Activated CD4-positive, alpha-beta T cell treated with anti-CD3 and anti-CD28 coated beads, Interleukin-2, Interleukin-4, amounts not matched to agents 100 ng/mL and 50 ng/mL, durations not matched to agents 16 hours and 8 hours (primary cell): Measurements from ENCODE around the gene HSPB9.
"Not testable (repeated sequence)": the region's sequence is repeated elsewhere in the genome, so short reads cannot be mapped to it uniquely, and the experiment has no call there.

Source experiments
- DNase-seq: peaks from one replicate; pipeline ENCODE4 v3.0.0-alpha.2; 2020; ENCODE audit warnings: low spot score

HSPB9 gene

GRCh38 chr17:42120161-42120769 lies 2.3 kb upstream of the HSPB9 start:
- no peak for DNase-seq

GRCh38 chr17:42120770-42121769 lies 1.5 kb upstream of the HSPB9 start, which contains the start of gene KAT2A:
KAT2A (minus strand) TSS chr17:42121367; CDS start chr17:42121304, 63 bp downstream.
- peak; percentile 81 for DNase-seq

- no peak for DNase-seq
These were observed 1.7 kb downstream of the HSPB9 start for GRCh38 chr17:42124256-42124655.

GRCh38 chr17:42125565-42125964 lies 3.0 kb downstream of the HSPB9 start:
- no peak for DNase-seq

GRCh38 chr17:42126836-42127235 lies 4.2 kb downstream of the HSPB9 start:
- no peak for DNase-seq

- no peak for DNase-seq
These were observed 4.8 kb downstream of the HSPB9 start for GRCh38 chr17:42127414-42127813.

- no peak for DNase-seq
These were observed 6.7 kb downstream of the HSPB9 start for GRCh38 chr17:42129109-42129837.

- no peak for DNase-seq
These were observed 7.8 kb downstream of the HSPB9 start for GRCh38 chr17:42130310-42130936.

GRCh38 chr17:42131232-42131631 lies 8.6 kb downstream of the HSPB9 start:
- no peak for DNase-seq

- no peak for DNase-seq
These were observed 9.4 kb downstream of the HSPB9 start for GRCh38 chr17:42131981-42132432.

- peak; percentile 50 for DNase-seq
These were observed 10.3 kb downstream of the HSPB9 start for GRCh38 chr17:42132941-42133340.

GRCh38 chr17:42133461-42134041 lies 10.9 kb downstream of the HSPB9 start:
- no peak for DNase-seq

GRCh38 chr17:42135151-42135550 lies 12.5 kb downstream of the HSPB9 start:
- DNase-seq = no peak

GRCh38 chr17:42135664-42136653 lies 13.4 kb downstream of the HSPB9 start:
- DNase-seq = no peak

GRCh38 chr17:42136654-42137051 lies 14.0 kb downstream of the HSPB9 start:
- no peak for DNase-seq

- DNase-seq = no peak
These were observed 16.3 kb downstream of the HSPB9 start for GRCh38 chr17:42138749-42139492.

- not testable (repeated sequence) for DNase-seq
These were observed 18.1 kb downstream of the HSPB9 start for GRCh38 chr17:42140690-42141089.

GRCh38 chr17:42141382-42141781 lies 18.8 kb downstream of the HSPB9 start:
- DNase-seq = no peak

- DNase-seq = no peak
These were observed 19.8 kb downstream of the HSPB9 start for GRCh38 chr17:42142371-42142896.
